WTC11 (cell line): ENCODE data around the gene RNF39. TPM values are rescaled to one million over a fixed set of nuclear protein-coding genes. Genes with fewer than 3 reads are reported as not detected.
A peak's percentile ranks its signal among the peaks of the same experiment; 100 is the strongest.

Experiments
- ATAC-seq: fragments of 200-7000 bp; cut with Tn5 transposase; 2 replicates; pipeline ENCODE4 v1.10.0; 2021; ENCODE audit warnings: mild to moderate bottlenecking, moderate library complexity
- CTCF ChIA-PET: fragments of 300-600 bp; sonication (Branson Sonifier 250); formaldehyde crosslinking; loops from one replicate; lab custom pipeline; 2021; ENCODE audit warnings: antibody characterized with exemption; lab: Charles Lee
- POLR2A ChIA-PET: fragments of 350-600 bp; sonication (Branson Sonifier 250); formaldehyde crosslinking; loops from one replicate; lab custom pipeline; 2021; ENCODE audit warnings: antibody characterized with exemption; lab: Charles Lee
- DNase-seq: peaks from one replicate; pipeline ENCODE4 v3.0.0; 2021; ENCODE audit warnings: low spot score
- H3K27ac Mint-ChIP-seq: 2 replicates; pipeline ENCODE4 v1.8.0; 2021; ENCODE audit warnings: mixed read lengths
- H3K27me3 Mint-ChIP-seq: 2 replicates; pipeline ENCODE4 v1.8.0; 2021; ENCODE audit warnings: low read depth, mild to moderate bottlenecking, moderate library complexity, mixed read lengths
- H3K36me3 Mint-ChIP-seq: 2 replicates; pipeline ENCODE4 v1.8.0; 2021; ENCODE audit warnings: mixed read lengths
- H3K4me1 Mint-ChIP-seq: 2 replicates; pipeline ENCODE4 v1.8.0; 2022; ENCODE audit warnings: mixed read lengths
- H3K4me3 Mint-ChIP-seq: 2 replicates; pipeline ENCODE4 v1.8.0; 2021; ENCODE audit warnings: mild to moderate bottlenecking, moderate library complexity, mixed read lengths
- H3K9me3 Mint-ChIP-seq: 2 replicates; pipeline ENCODE4 v1.8.0; 2021; ENCODE audit warnings: mixed read lengths
- AR ChIP-seq: fragments of 250-450 bp; sonication (Bioruptor Pico); IDR thresholded peaks from 2 replicates; pipeline ENCODE4 v1.9.0; 2021; ENCODE audit warnings: mild to moderate bottlenecking
- ATF6 ChIP-seq: sonication (generic); formaldehyde crosslinking; IDR thresholded peaks from 2 replicates; pipeline ENCODE4 v1.8.1; 2023; ENCODE audit warnings: mild to moderate bottlenecking, missing genetic modification reagents
- CREB1 ChIP-seq: sonication (generic); formaldehyde crosslinking; IDR thresholded peaks from 2 replicates; pipeline ENCODE4 v1.8.0; 2023; ENCODE audit warnings: mild to moderate bottlenecking, missing genetic modification reagents
- CREM ChIP-seq: sonication (generic); formaldehyde crosslinking; IDR thresholded peaks from 2 replicates; pipeline ENCODE4 v1.8.1; 2022; ENCODE audit warnings: mild to moderate bottlenecking, missing genetic modification reagents, moderate library complexity
- E2F4 ChIP-seq: sonication (generic); formaldehyde crosslinking; IDR thresholded peaks from 2 replicates; pipeline ENCODE4 v1.8.1; 2022; ENCODE audit warnings: low read depth, mild to moderate bottlenecking, moderate library complexity, missing genetic modification reagents, borderline replicate concordance
- E2F5 ChIP-seq: sonication (generic); formaldehyde crosslinking; IDR thresholded peaks from 2 replicates; pipeline ENCODE4 v1.8.1; 2022; ENCODE audit warnings: mild to moderate bottlenecking, moderate library complexity, missing genetic modification reagents
- EMX1 ChIP-seq: fragments of 250-450 bp; sonication (Bioruptor Pico); IDR thresholded peaks from 2 replicates; pipeline ENCODE4 v1.8.0; 2021; ENCODE audit warnings: mild to moderate bottlenecking
- FOXP4 ChIP-seq: sonication (generic); formaldehyde crosslinking; IDR thresholded peaks from 2 replicates; pipeline ENCODE4 v1.8.0; 2022; ENCODE audit warnings: mild to moderate bottlenecking, missing genetic modification reagents
- IRF1 ChIP-seq: sonication (generic); formaldehyde crosslinking; IDR thresholded peaks from 2 replicates; pipeline ENCODE4 v1.8.0; 2023; ENCODE audit warnings: missing genetic modification reagents
- MXD4 ChIP-seq: fragments of 250-450 bp; sonication (Bioruptor Pico); IDR thresholded peaks from 2 replicates; pipeline ENCODE4 v1.8.0; 2021; ENCODE audit warnings: mild to moderate bottlenecking, moderate library complexity, borderline replicate concordance
- NFATC4 ChIP-seq: fragments of 250-450 bp; sonication (Bioruptor Pico); IDR thresholded peaks from 2 replicates; pipeline ENCODE4 v1.9.0; 2021; ENCODE audit warnings: mild to moderate bottlenecking
- NFE2L1 ChIP-seq: sonication (generic); formaldehyde crosslinking; IDR thresholded peaks from 2 replicates; pipeline ENCODE4 v1.8.1; 2023; ENCODE audit warnings: missing genetic modification reagents
- NR2C2 ChIP-seq: sonication (generic); formaldehyde crosslinking; IDR thresholded peaks from 2 replicates; pipeline ENCODE4 v1.8.0; 2022; ENCODE audit warnings: mild to moderate bottlenecking, missing genetic modification reagents
- OVOL2 ChIP-seq: fragments of 250-450 bp; sonication (Bioruptor Pico); IDR thresholded peaks from 2 replicates; pipeline ENCODE4 v1.9.0; 2021; ENCODE audit warnings: mild to moderate bottlenecking, borderline replicate concordance
- SMAD3 ChIP-seq: sonication (generic); formaldehyde crosslinking; IDR thresholded peaks from 2 replicates; pipeline ENCODE4 v1.8.0; 2022; ENCODE audit warnings: missing genetic modification reagents, mild to moderate bottlenecking, borderline replicate concordance
- TCF7 ChIP-seq: sonication (generic); formaldehyde crosslinking; IDR thresholded peaks from 2 replicates; pipeline ENCODE4 v1.8.0; 2022; ENCODE audit warnings: mild to moderate bottlenecking, low read depth, missing genetic modification reagents, moderate library complexity
- TEAD1 ChIP-seq: sonication (generic); formaldehyde crosslinking; IDR thresholded peaks from 2 replicates; pipeline ENCODE4 v1.8.0; 2022; ENCODE audit warnings: mild to moderate bottlenecking, missing genetic modification reagents
- TP53 ChIP-seq: sonication (generic); formaldehyde crosslinking; IDR thresholded peaks from 2 replicates; pipeline ENCODE4 v1.8.1; 2023; ENCODE audit warnings: mild to moderate bottlenecking, missing genetic modification reagents
- ZBTB21 ChIP-seq: sonication (generic); formaldehyde crosslinking; IDR thresholded peaks from 2 replicates; pipeline ENCODE4 v1.8.1; 2023; ENCODE audit warnings: mild to moderate bottlenecking, missing genetic modification reagents, borderline replicate concordance
- ZMAT4 ChIP-seq: fragments of 250-450 bp; sonication (Bioruptor Pico); IDR thresholded peaks from 2 replicates; pipeline ENCODE4 v1.9.0; 2021; ENCODE audit warnings: mild to moderate bottlenecking
- ZNF219 ChIP-seq: sonication (generic); formaldehyde crosslinking; IDR thresholded peaks from 2 replicates; pipeline ENCODE4 v1.8.0; 2023; ENCODE audit warnings: missing genetic modification reagents, mild to moderate bottlenecking, borderline replicate concordance
- ZNF317 ChIP-seq: sonication (generic); formaldehyde crosslinking; IDR thresholded peaks from 2 replicates; pipeline ENCODE4 v1.8.1; 2023; ENCODE audit warnings: low read depth, mild to moderate bottlenecking, moderate library complexity, missing genetic modification reagents, borderline replicate concordance
- total RNA-seq: library from RNA; stranded (reverse); gene quantifications from 3 replicates; pipeline ENCODE4 v1.2.3, GENCODE V29; 2021

RNF39 gene
- total RNA-seq, 1 experiment from 2014 or later = 5.1 TPM

GRCh38 chr6:30061858-30062458 is 13.6 kb downstream of the RNF39 start (continued):
- TF ChIP-seq E2F5 (CRISPR knock-in tag) (no peak), TCF7 (no peak), CREM (no peak), TP53 (no peak), AR (CRISPR knock-in tag) (no peak)

GRCh38 chr6:30061092-30061857 is 14.3 kb downstream of the RNF39 start, which contains the start of gene POLR1H:
POLR1H (plus strand) TSS chr6:30061265; CDS start chr6:30061525, 260 bp downstream.
- H3K4me3 Mint-ChIP-seq = peak within 1 kb of the TSS; percentile 98
- H3K36me3 Mint-ChIP-seq = peaks cover 14% of the 10 kb centered on the region; the same call in 1 of the 2 replicates
- H3K9me3 Mint-ChIP-seq = no peaks in the 10 kb centered on the region
- peaks cover 28% of the 10 kb centered on the region for H3K4me1 Mint-ChIP-seq
- DNase-seq = peak; percentile 92
- ChIA-PET CTCF (interaction anchor here (1.2 to 3.0 kb wide), 5 partner anchors 14 to 411 kb away, joined by 4 to 16 read pairs (median 8); partner anchors contain the start of gene RNF39), POLR2A (interaction anchor here (1.1 to 1.6 kb wide), 4 partner anchors 13 to 213 kb away, joined by 3 to 8 read pairs (median 3); no protein-coding TSS in a partner anchor)
- peak; percentile 98 for ATAC-seq
- H3K27ac Mint-ChIP-seq = peak within 1 kb of the TSS; percentile 94
- no peaks in the 10 kb centered on the region for H3K27me3 Mint-ChIP-seq
- TF ChIP-seq TP53 (no peak), ZBTB21 (CRISPR knock-in tag) (no peak), TEAD1 (CRISPR knock-in tag) (no peak), ATF6 (CRISPR knock-in tag) (no peak), NFATC4 (no peak), ZMAT4 (CRISPR knock-in tag) (no peak), SMAD3 (CRISPR knock-in tag) (no peak), E2F4 (CRISPR knock-in tag) (no peak), NFE2L1 (CRISPR knock-in tag) (no peak), OVOL2 (CRISPR knock-in tag) (no peak), MXD4 (CRISPR knock-in tag) (no peak), ZNF219 (CRISPR knock-in tag) (no peak), ZNF317 (no peak), FOXP4 (CRISPR knock-in tag) (no peak), IRF1 (CRISPR knock-in tag) (no peak), EMX1 (CRISPR knock-in tag) (no peak), E2F5 (CRISPR knock-in tag) (no peak), CREB1 (CRISPR knock-in tag) (no peak), NR2C2 (CRISPR knock-in tag) (no peak)
